Brain microvascular endothelial cell (primary cell): ENCODE data around the gene ZNF664.

Experiments used
- DNase-seq: peaks from one replicate; pipeline ENCODE4 v3.0.0-alpha.2; 2020
- H3K27ac ChIP-seq: fragments of 250-450 bp; sonication (Bioruptor Pico); 2 replicates; pipeline ENCODE4 v1.5.1; 2020; ENCODE audit warnings: mild to moderate bottlenecking, moderate library complexity
- H3K27me3 ChIP-seq: fragments of 250-450 bp; sonication (Bioruptor Pico); replicated peaks from 2 replicates; pipeline ENCODE4 v1.5.1; 2020; ENCODE audit warnings: mild to moderate bottlenecking
- H3K36me3 ChIP-seq: fragments of 250-450 bp; sonication (Bioruptor Pico); replicated peaks from 2 replicates; pipeline ENCODE4 v1.5.1; 2020; ENCODE audit warnings: mild to moderate bottlenecking
- H3K4me3 ChIP-seq: 2 replicates; pipeline ENCODE4 v1.5.1; 2011; ENCODE audit warnings: low read depth, mild to moderate bottlenecking, control low read depth, low read length, moderate library complexity
- CTCF ChIP-seq: IDR thresholded peaks from 2 replicates; pipeline ENCODE4 v1.5.1; 2011; ENCODE audit warnings: low read depth, mild to moderate bottlenecking, moderate library complexity, low read length, control low read depth, inconsistent platforms; ENCODE audit errors: missing control alignments
- in situ Hi-C: cut with HindIII; loops from 2 replicates; pipeline ENCODE4 v1.10.0; 2017; ENCODE audit warnings: low sequenced_read_pairs, low pct_ligation_motif_present

ZNF664 gene

GRCh38 chr12:124017064-124017463 is 44.0 kb downstream of the ZNF664 start:
- no peak overlapping the region for H3K4me3 ChIP-seq
- in situ Hi-C loops = no loop called here
- no peak for DNase-seq
- peaks cover 12% of the 10 kb centered on the region for H3K36me3 ChIP-seq
- H3K27ac ChIP-seq = no peak overlapping the region
- H3K27me3 ChIP-seq = no peaks in the 10 kb centered on the region
- TF ChIP-seq CTCF = no peak

GRCh38 chr12:124018539-124018938 is 45.5 kb downstream of the ZNF664 start:
- peaks cover 1% of the 10 kb centered on the region for H3K36me3 ChIP-seq
- no peak overlapping the region for H3K27ac ChIP-seq
- no peak for TF ChIP-seq CTCF
- no peaks in the 10 kb centered on the region for H3K27me3 ChIP-seq
- H3K4me3 ChIP-seq = no peak overlapping the region
- in situ Hi-C loops = no loop called here
- DNase-seq = no peak

GRCh38 chr12:124019115-124019514 is 46.1 kb downstream of the ZNF664 start:
- no peaks in the 10 kb centered on the region for H3K36me3 ChIP-seq
- TF ChIP-seq CTCF = no peak
- no peak for DNase-seq
- no peak overlapping the region for H3K27ac ChIP-seq
- H3K27me3 ChIP-seq = no peaks in the 10 kb centered on the region
- H3K4me3 ChIP-seq = no peak overlapping the region
- in situ Hi-C loops = no loop called here

GRCh38 chr12:124020514-124020949 is 47.5 kb downstream of the ZNF664 start:
- no peak overlapping the region for H3K4me3 ChIP-seq
- no peak for DNase-seq
- no peak overlapping the region for H3K27ac ChIP-seq
- TF ChIP-seq CTCF = no peak
- H3K36me3 ChIP-seq = no peaks in the 10 kb centered on the region
- H3K27me3 ChIP-seq = no peaks in the 10 kb centered on the region
- in situ Hi-C loops = no loop called here

GRCh38 chr12:124021007-124021406 is 48.0 kb downstream of the ZNF664 start:
- in situ Hi-C loops = no loop called here
- TF ChIP-seq CTCF = no peak

GRCh38 chr12:124022161-124022560 is 49.1 kb downstream of the ZNF664 start:
- DNase-seq = no peak
- in situ Hi-C loops = no loop called here

More at GRCh38 chr12:124021007-124021406, 48.0 kb downstream of the ZNF664 start:
- H3K4me3 ChIP-seq = no peak overlapping the region
- no peaks in the 10 kb centered on the region for H3K27me3 ChIP-seq
- DNase-seq = no peak
- no peaks in the 10 kb centered on the region for H3K36me3 ChIP-seq
- no peak overlapping the region for H3K27ac ChIP-seq

More at GRCh38 chr12:124022161-124022560, 49.1 kb downstream of the ZNF664 start:
- TF ChIP-seq CTCF = no peak
- H3K27me3 ChIP-seq = no peaks in the 10 kb centered on the region
- H3K27ac ChIP-seq = no peak overlapping the region
- H3K36me3 ChIP-seq = no peaks in the 10 kb centered on the region
- H3K4me3 ChIP-seq = no peak overlapping the region
